ENCODE measurements around the gene DENND1A.
"Not testable (repeated sequence)": the region's sequence is repeated elsewhere in the genome, so short reads cannot be mapped to it uniquely, and the experiment has no call there.

DNA sequence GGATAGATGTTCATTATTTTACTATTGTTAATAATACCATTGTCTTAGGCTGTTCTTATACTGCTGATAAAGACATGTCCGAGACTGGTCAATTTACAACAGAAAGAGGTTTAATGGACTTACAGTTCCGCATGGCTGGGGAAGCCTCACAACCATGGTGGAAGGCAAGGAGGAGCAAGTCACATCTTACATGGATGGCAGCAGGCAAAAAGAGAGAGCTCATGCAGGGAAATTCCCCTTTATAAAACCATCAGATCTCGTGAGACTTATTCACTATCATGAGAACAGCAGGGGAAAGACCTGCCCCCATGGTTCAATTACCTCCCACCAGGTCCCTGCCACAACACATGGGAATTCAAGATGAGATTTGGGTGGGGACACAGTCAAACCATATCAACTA is 6.6 kb upstream of the DENND1A start:
- TF ChIP-seq POLR2A (IDR thresholded peaks at IDR 0.05), result not testable (repeated sequence)
- TF ChIP-seq, protein P1, sequence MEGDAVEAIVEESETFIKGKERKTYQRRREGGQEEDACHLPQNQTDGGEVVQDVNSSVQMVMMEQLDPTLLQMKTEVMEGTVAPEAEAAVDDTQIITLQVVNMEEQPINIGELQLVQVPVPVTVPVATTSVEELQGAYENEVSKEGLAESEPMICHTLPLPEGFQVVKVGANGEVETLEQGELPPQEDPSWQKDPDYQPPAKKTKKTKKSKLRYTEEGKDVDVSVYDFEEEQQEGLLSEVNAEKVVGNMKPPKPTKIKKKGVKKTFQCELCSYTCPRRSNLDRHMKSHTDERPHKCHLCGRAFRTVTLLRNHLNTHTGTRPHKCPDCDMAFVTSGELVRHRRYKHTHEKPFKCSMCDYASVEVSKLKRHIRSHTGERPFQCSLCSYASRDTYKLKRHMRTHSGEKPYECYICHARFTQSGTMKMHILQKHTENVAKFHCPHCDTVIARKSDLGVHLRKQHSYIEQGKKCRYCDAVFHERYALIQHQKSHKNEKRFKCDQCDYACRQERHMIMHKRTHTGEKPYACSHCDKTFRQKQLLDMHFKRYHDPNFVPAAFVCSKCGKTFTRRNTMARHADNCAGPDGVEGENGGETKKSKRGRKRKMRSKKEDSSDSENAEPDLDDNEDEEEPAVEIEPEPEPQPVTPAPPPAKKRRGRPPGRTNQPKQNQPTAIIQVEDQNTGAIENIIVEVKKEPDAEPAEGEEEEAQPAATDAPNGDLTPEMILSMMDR (IDR thresholded peaks at IDR 0.05), result not testable (repeated sequence)

Measured in heart left ventricle (tissue), 13 donors.